HepG2 (cell line): ENCODE results near the gene RRAD. TPM values are rescaled to one million over a fixed set of nuclear protein-coding genes. Genes with fewer than 3 reads are reported as not detected.
A peak's percentile ranks its signal among the peaks of the same experiment; 100 is the strongest.

Source experiments
- ARNT ChIP-seq: fragments of 450-650 bp; IDR thresholded peaks from 2 replicates; pipeline ENCODE4 v1.6.1; 2017
- HOMEZ ChIP-seq: IDR thresholded peaks from 2 replicates; pipeline ENCODE4 v1.6.1; 2016; ENCODE audit warnings: low read depth
- KDM6A ChIP-seq: IDR thresholded peaks from 2 replicates; pipeline ENCODE4 v1.6.1; 2016; ENCODE audit warnings: low read depth
- KLF11 ChIP-seq: IDR thresholded peaks from 2 replicates; pipeline ENCODE4 v1.6.1; 2016; ENCODE audit warnings: missing compliant biosample characterization
- MEF2D ChIP-seq: sonication (generic); formaldehyde crosslinking; IDR thresholded peaks from 2 replicates; pipeline ENCODE4 v1.5.1; 2020; ENCODE audit warnings: mild to moderate bottlenecking, missing genetic modification reagents
- MEIS1 ChIP-seq: sonication (generic); formaldehyde crosslinking; IDR thresholded peaks from 2 replicates; pipeline ENCODE4 v1.9.0; 2021; ENCODE audit warnings: mild to moderate bottlenecking, missing genetic modification reagents, moderate library complexity, borderline replicate concordance
- MYNN ChIP-seq: sonication (generic); formaldehyde crosslinking; IDR thresholded peaks from 2 replicates; pipeline ENCODE4 v1.4.0; 2020; ENCODE audit warnings: mild to moderate bottlenecking, low read depth, missing genetic modification reagents
- PHF20 ChIP-seq: sonication (generic); formaldehyde crosslinking; IDR thresholded peaks from 2 replicates; pipeline ENCODE4 v1.5.0; 2020; ENCODE audit warnings: mild to moderate bottlenecking, missing genetic modification reagents
- RBM22 ChIP-seq: fragments of 200-400 bp; formaldehyde crosslinking; optimal IDR thresholded peaks from 2 replicates; pipeline ENCODE3; 2017; ENCODE audit warnings: mild to moderate bottlenecking, low read length, moderate library complexity
- RERE ChIP-seq: IDR thresholded peaks from 2 replicates; pipeline ENCODE4 v1.6.1; 2016; ENCODE audit warnings: low read depth, missing genetic modification reagents, missing compliant biosample characterization
- SCMH1 ChIP-seq: sonication (generic); formaldehyde crosslinking; IDR thresholded peaks from 2 replicates; pipeline ENCODE4 v1.9.0; 2021; ENCODE audit warnings: missing genetic modification reagents, mild to moderate bottlenecking, borderline replicate concordance
- SRF ChIP-seq: IDR thresholded peaks from 2 replicates; pipeline ENCODE4 v1.6.1; 2011; ENCODE audit warnings: mild to moderate bottlenecking, low read depth, low read length, moderate library complexity
- ZFP62 ChIP-seq: sonication (generic); formaldehyde crosslinking; IDR thresholded peaks from 2 replicates; pipeline ENCODE4 v1.4.0; 2020; ENCODE audit warnings: missing genetic modification reagents
- ZKSCAN5 ChIP-seq: sonication (generic); formaldehyde crosslinking; IDR thresholded peaks from 2 replicates; pipeline ENCODE4 v1.5.1; 2020; ENCODE audit warnings: mild to moderate bottlenecking, missing genetic modification reagents
- ZNF225 ChIP-seq: sonication (generic); formaldehyde crosslinking; IDR thresholded peaks from 2 replicates; pipeline ENCODE4 v1.4.0; 2020; ENCODE audit warnings: mild to moderate bottlenecking, missing genetic modification reagents
- ZNF263 ChIP-seq: sonication (generic); formaldehyde crosslinking; IDR thresholded peaks from 2 replicates; pipeline ENCODE4 v1.4.0; 2020; ENCODE audit warnings: missing genetic modification reagents
- ZNF331 ChIP-seq: sonication (generic); formaldehyde crosslinking; IDR thresholded peaks from 2 replicates; pipeline ENCODE4 v1.4.0; 2020; ENCODE audit warnings: missing genetic modification reagents
- ZNF441 ChIP-seq: sonication (generic); formaldehyde crosslinking; IDR thresholded peaks from 2 replicates; pipeline ENCODE4 v1.7.0; 2021; ENCODE audit warnings: missing genetic modification reagents, borderline replicate concordance
- ZNF614 ChIP-seq: IDR thresholded peaks from 2 replicates; pipeline ENCODE4 v1.6.1; 2018; ENCODE audit warnings: missing biosample characterization, missing genetic modification reagents, inconsistent platforms, borderline replicate concordance
- ZNF652 ChIP-seq: IDR thresholded peaks from 2 replicates; pipeline ENCODE4 v1.6.1; 2016; ENCODE audit warnings: low read depth, borderline replicate concordance
- ZNF720 ChIP-seq: sonication (generic); formaldehyde crosslinking; IDR thresholded peaks from 2 replicates; pipeline ENCODE4 v1.4.0; 2020; ENCODE audit warnings: missing genetic modification reagents
- polyA plus RNA-seq, 8 experiments: library from polyadenylated mRNA; depleted of rRNA in 3 of 8; stranded (reverse) in 7 of 8; unstranded in 1 of 8; fragments of >200 nt; fragmentation: Illumina TruSeq in 4 of 8; extraction: Trizol in 4 of 8; gene quantifications; 2 replicates each; pipeline versions ENCODE4 v1.2.1 to v1.2.3, GENCODE V29; 2011 to 2016; ENCODE audit warnings: low read depth in 4 of 8, missing spikeins in 1 of 8, mixed read lengths in 1 of 8; ENCODE audit not compliant: insufficient read depth in 1 of 8
- total RNA-seq, 5 experiments: library from RNA; depleted of rRNA; stranded (reverse); fragments of >200 nt; fragmentation: Illumina TruSeq; extraction: Trizol; gene quantifications; 2 replicates each; pipeline ENCODE4 v1.2.3, GENCODE V29; 2016; ENCODE audit warnings: low read depth in 1 of 5
- TF ChIP-seq, protein P1 (sequence below): sonication (generic); formaldehyde crosslinking; IDR thresholded peaks from 2 replicates; pipeline ENCODE4 v1.5.0; 2020; ENCODE audit warnings: missing genetic modification reagents
- TF ChIP-seq, protein P2 (sequence below): IDR thresholded peaks from 2 replicates; pipeline ENCODE4 v1.6.1; 2016

The RRAD gene
- total and polyA plus RNA-seq, 2 of the 13 experiments (the other 11 are each of a cell fraction or from before 2014, with no cell fraction given) = 0.80 to 1.1 TPM

DNA sequence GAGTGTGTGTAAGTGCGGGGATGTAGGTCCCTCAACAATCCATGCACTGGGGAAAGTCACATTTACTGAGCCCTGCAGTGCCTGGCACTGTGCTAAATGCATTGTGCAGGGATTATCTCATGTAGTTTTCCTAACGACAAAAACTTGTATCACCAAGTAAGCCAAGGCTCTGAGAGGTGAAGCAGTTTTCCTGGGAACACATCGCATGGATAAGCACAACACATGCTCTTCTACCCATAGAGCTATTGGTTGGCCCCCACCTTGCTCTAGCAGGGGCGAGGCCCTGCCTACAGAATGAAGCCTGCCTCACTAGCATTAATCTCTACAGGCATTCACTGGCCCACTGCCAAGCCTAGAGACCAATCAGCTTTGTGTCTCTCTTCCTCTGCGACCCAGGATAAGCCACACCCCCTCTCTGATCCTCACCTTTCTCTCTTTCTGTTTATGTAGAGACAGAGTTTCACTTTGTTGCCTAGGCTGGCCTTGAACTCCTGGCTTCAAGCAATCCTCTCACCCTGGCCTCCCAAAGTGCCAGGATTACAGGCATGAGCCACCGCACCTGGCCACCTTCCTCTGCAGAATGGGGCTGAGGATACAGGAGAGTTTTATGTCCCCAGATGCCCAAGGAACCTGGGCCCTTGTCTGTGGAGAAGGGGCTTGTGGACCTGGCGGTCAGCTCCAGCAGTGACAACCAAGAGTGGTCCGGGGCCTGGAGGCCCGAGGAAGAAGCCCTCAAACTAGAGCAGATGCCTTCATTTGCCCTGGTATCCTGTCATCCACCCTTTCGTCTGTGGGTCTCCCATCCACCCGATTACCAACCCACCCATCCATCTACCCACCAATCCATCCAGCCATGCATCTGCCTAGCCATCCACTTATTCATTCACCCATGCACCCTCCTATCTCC is 19.4 kb downstream of the RRAD start (continued):
- TF ChIP-seq RERE (CRISPR knock-in tag) = 0 out of 2 replicates have a peak, but pooled peaks have one; percentile 44
- TF ChIP-seq, protein P1, sequence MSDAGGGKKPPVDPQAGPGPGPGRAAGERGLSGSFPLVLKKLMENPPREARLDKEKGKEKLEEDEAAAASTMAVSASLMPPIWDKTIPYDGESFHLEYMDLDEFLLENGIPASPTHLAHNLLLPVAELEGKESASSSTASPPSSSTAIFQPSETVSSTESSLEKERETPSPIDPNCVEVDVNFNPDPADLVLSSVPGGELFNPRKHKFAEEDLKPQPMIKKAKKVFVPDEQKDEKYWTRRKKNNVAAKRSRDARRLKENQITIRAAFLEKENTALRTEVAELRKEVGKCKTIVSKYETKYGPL (CRISPR knock-in tag) = no peak
- TF ChIP-seq HOMEZ (CRISPR knock-in tag) = no peak
- no peak for TF ChIP-seq MEIS1
- TF ChIP-seq ZNF263 (CRISPR knock-in tag) = no peak
- no peak for TF ChIP-seq ZFP62
- TF ChIP-seq KLF11 (CRISPR knock-in tag) = no peak
- peak; percentile 75; the same call in 1 of the 2 replicates for TF ChIP-seq ZNF614 (CRISPR knock-in tag)
- TF ChIP-seq MYNN (CRISPR knock-in tag) = no peak
- peak; percentile 32; the same call in 1 of the 2 replicates for TF ChIP-seq PHF20 (CRISPR knock-in tag)
- TF ChIP-seq RBM22 = no peak
- no peak for TF ChIP-seq ZNF720 (CRISPR knock-in tag)
- no peak for TF ChIP-seq SRF
- TF ChIP-seq, protein P2, sequence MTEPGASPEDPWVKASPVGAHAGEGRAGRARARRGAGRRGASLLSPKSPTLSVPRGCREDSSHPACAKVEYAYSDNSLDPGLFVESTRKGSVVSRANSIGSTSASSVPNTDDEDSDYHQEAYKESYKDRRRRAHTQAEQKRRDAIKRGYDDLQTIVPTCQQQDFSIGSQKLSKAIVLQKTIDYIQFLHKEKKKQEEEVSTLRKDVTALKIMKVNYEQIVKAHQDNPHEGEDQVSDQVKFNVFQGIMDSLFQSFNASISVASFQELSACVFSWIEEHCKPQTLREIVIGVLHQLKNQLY = no peak; the same call in 1 of the 2 replicates
- TF ChIP-seq ZNF331 = peak; percentile 82
- TF ChIP-seq MEF2D = peak; percentile 78; the same call in 1 of the 2 replicates
- TF ChIP-seq KDM6A (CRISPR knock-in tag) = peak; percentile 67
- TF ChIP-seq SCMH1 (CRISPR knock-in tag) = no peak
- TF ChIP-seq ZKSCAN5 (CRISPR knock-in tag) = no peak
- no peak for TF ChIP-seq ZNF225 (CRISPR knock-in tag)
- TF ChIP-seq ZNF652 (CRISPR knock-in tag) = no peak
- TF ChIP-seq ARNT = no peak
- TF ChIP-seq ZNF441 = no peak
